H9 (cell line): ENCODE results near the gene SMCO3. TPM values are rescaled to one million over a fixed set of nuclear protein-coding genes. Genes with fewer than 3 reads are reported as not detected.
A peak's percentile ranks its signal among the peaks of the same experiment; 100 is the strongest.

ENCODE experiments used
- DNase-seq: peaks from one replicate; pipeline ENCODE4 v3.0.0-alpha.2; 2017
- H2AFZ ChIP-seq: one replicate; pipeline ENCODE4 v1.6.1; 2013; ENCODE audit warnings: mild to moderate bottlenecking, low read length, control low read depth, moderate library complexity
- H2AK5ac ChIP-seq: 2 replicates; pipeline ENCODE4 v1.6.1; 2013; ENCODE audit warnings: low read length, control low read depth, mixed read lengths; ENCODE audit not compliant: insufficient read length
- H2BK120ac ChIP-seq: one replicate; pipeline ENCODE4 v1.6.1; 2013; ENCODE audit warnings: low read depth, mild to moderate bottlenecking, low read length, control low read depth, inconsistent platforms; ENCODE audit not compliant: poor library complexity, severe bottlenecking
- H2BK12ac ChIP-seq: 2 replicates; pipeline ENCODE4 v1.6.1; 2013; ENCODE audit warnings: low read length, control low read depth, mixed read lengths, low read depth; ENCODE audit not compliant: insufficient read length
- H2BK15ac ChIP-seq: 2 replicates; pipeline ENCODE4 v1.6.1; 2013; ENCODE audit warnings: low read depth, low read length, control low read depth
- H2BK20ac ChIP-seq: one replicate; pipeline ENCODE4 v1.6.1; 2013; ENCODE audit warnings: low read depth, mild to moderate bottlenecking, low read length, control low read depth, inconsistent platforms; ENCODE audit not compliant: poor library complexity, severe bottlenecking
- H2BK5ac ChIP-seq: 2 replicates; pipeline ENCODE4 v1.6.1; 2013; ENCODE audit warnings: low read length, control low read depth, mixed read lengths; ENCODE audit not compliant: insufficient read length
- H3K14ac ChIP-seq: 2 replicates; pipeline ENCODE4 v1.6.1; 2013; ENCODE audit warnings: low read length, control low read depth; ENCODE audit not compliant: insufficient read depth
- H3K18ac ChIP-seq: 2 replicates; pipeline ENCODE4 v1.6.1; 2013; ENCODE audit warnings: low read depth, mild to moderate bottlenecking, mixed read lengths, low read length, control low read depth; ENCODE audit not compliant: insufficient read length
- H3K23ac ChIP-seq: 2 replicates; pipeline ENCODE4 v1.6.1; 2013; ENCODE audit warnings: low read length, control low read depth, mixed read lengths, low read depth; ENCODE audit not compliant: insufficient read length
- H3K23me2 ChIP-seq: 2 replicates; pipeline ENCODE4 v1.6.1; 2013; ENCODE audit warnings: low read depth, mild to moderate bottlenecking, mixed read lengths, low read length, control low read depth; ENCODE audit not compliant: insufficient read length, poor library complexity, severe bottlenecking
- H3K27ac ChIP-seq: 2 replicates; pipeline ENCODE4 v1.5.1; 2013; ENCODE audit warnings: low read length, control low read depth, mixed read lengths, low read depth; ENCODE audit not compliant: insufficient read length
- H3K27me3 ChIP-seq: 2 replicates; pipeline ENCODE4 v1.6.1; 2013; ENCODE audit warnings: low read length, control low read depth, inconsistent platforms; ENCODE audit not compliant: insufficient read depth
- H3K4ac ChIP-seq: 2 replicates; pipeline ENCODE4 v1.6.1; 2013; ENCODE audit warnings: low read depth, mild to moderate bottlenecking, control low read depth, inconsistent platforms, low read length, moderate library complexity
- H3K4me1 ChIP-seq: 2 replicates; pipeline ENCODE4 v1.6.1; 2013; ENCODE audit warnings: low read length, control low read depth, inconsistent platforms; ENCODE audit not compliant: insufficient read depth
- H3K4me2 ChIP-seq: 2 replicates; pipeline ENCODE4 v1.6.1; 2013; ENCODE audit warnings: low read length, control low read depth, mixed read lengths; ENCODE audit not compliant: insufficient read length, insufficient read depth
- H3K56ac ChIP-seq: 2 replicates; pipeline ENCODE4 v1.6.1; 2013; ENCODE audit warnings: low read depth, mild to moderate bottlenecking, mixed read lengths, low read length, control low read depth; ENCODE audit not compliant: insufficient read length
- H3K79me1 ChIP-seq: 2 replicates; pipeline ENCODE4 v1.6.1; 2013; ENCODE audit warnings: low read depth, mild to moderate bottlenecking, moderate library complexity, low read length, control low read depth, inconsistent platforms; ENCODE audit not compliant: insufficient read depth, poor library complexity, severe bottlenecking
- H3K79me2 ChIP-seq: 2 replicates; pipeline ENCODE4 v1.6.1; 2013; ENCODE audit warnings: low read length, control low read depth, inconsistent platforms; ENCODE audit not compliant: insufficient read depth
- H3K9ac ChIP-seq: 2 replicates; pipeline ENCODE4 v1.6.1; 2013; ENCODE audit warnings: low read length, control low read depth, mixed read lengths; ENCODE audit not compliant: insufficient read length; ENCODE audit errors: extremely low read depth
- H3K9me3 ChIP-seq: one replicate; pipeline ENCODE4 v1.6.1; 2013; ENCODE audit warnings: low read depth, low read length, inconsistent platforms; ENCODE audit not compliant: control insufficient read depth
- H3T11ph ChIP-seq: one replicate; pipeline ENCODE4 v1.6.1; 2013; ENCODE audit warnings: mild to moderate bottlenecking, low read length, control low read depth, inconsistent platforms
- H4K20me1 ChIP-seq: one replicate; pipeline ENCODE4 v1.6.1; 2013; ENCODE audit not compliant: control insufficient read depth, insufficient read length, insufficient read depth
- H4K5ac ChIP-seq: 2 replicates; pipeline ENCODE4 v1.6.1; 2013; ENCODE audit warnings: low read depth, mild to moderate bottlenecking, mixed read lengths, low read length, control low read depth; ENCODE audit not compliant: insufficient read length
- H4K8ac ChIP-seq: replicated peaks from 2 replicates; pipeline ENCODE4 v1.6.1; 2013; ENCODE audit warnings: low read length, control low read depth, mixed read lengths, low read depth; ENCODE audit not compliant: insufficient read length
- H4K91ac ChIP-seq: 2 replicates; pipeline ENCODE4 v1.6.1; 2013; ENCODE audit warnings: low read depth, mild to moderate bottlenecking, moderate library complexity, mixed read lengths, low read length, control low read depth; ENCODE audit not compliant: insufficient read length
- H3K27ac Mint-ChIP-seq, 3 experiments: 2 replicates in 2 of 3; 3 replicates in 1 of 3; pipeline ENCODE4 v1.8.0; 2020 to 2021; ENCODE audit warnings: mixed read lengths in 3 of 3, mild to moderate bottlenecking in 1 of 3, moderate library complexity in 1 of 3
- H3K27me3 Mint-ChIP-seq: 2 replicates; pipeline ENCODE4 v1.8.0; 2021; ENCODE audit warnings: low read depth, mild to moderate bottlenecking, moderate library complexity, mixed read lengths
- H3K36me3 Mint-ChIP-seq, 3 experiments: 2 replicates in 2 of 3; 3 replicates in 1 of 3; pipeline ENCODE4 v1.8.0; 2020 to 2021; ENCODE audit warnings: low read depth in 3 of 3, mixed read lengths in 3 of 3; ENCODE audit not compliant: insufficient read depth in 1 of 3
- H3K4me1 Mint-ChIP-seq, 2 experiments: 2 replicates each; pipeline ENCODE4 v1.8.0; 2020; ENCODE audit warnings: mixed read lengths in 2 of 2
- H3K4me3 Mint-ChIP-seq, 2 experiments: 2 replicates in 1 of 2; 3 replicates in 1 of 2; pipeline ENCODE4 v1.8.0; 2020 to 2021; ENCODE audit warnings: mild to moderate bottlenecking in 2 of 2, mixed read lengths in 2 of 2, moderate library complexity in 1 of 2
- H3K9me3 Mint-ChIP-seq, 2 experiments: 2 replicates in 1 of 2; 3 replicates in 1 of 2; pipeline ENCODE4 v1.8.0; 2020; ENCODE audit warnings: mild to moderate bottlenecking in 2 of 2, mixed read lengths in 2 of 2, moderate library complexity in 1 of 2
- WGBS: extraction: QIAGEN DNeasy Blood & Tissue Kit; methylation state at CpG from one replicate; pipeline ENCODE4 v1.1.7; 2013; ENCODE audit warnings: missing lambda C conversion rate, low lambda C conversion rate, mixed read lengths; ENCODE audit not compliant: insufficient read length; ENCODE audit errors: extremely low coverage; 5-methylcytosine and 5-hydroxymethylcytosine counted together
- total RNA-seq: library from RNA; stranded (reverse); gene quantifications from 2 replicates; pipeline ENCODE4 v1.2.1, GENCODE V29; 2021
- TF ChIP-seq, protein P1 (sequence below): fragments of 200-600 bp; sonication (generic); conservative IDR thresholded peaks from 3 replicates; pipeline ENCODE4 v1.8.0; 2021; ENCODE audit warnings: antibody characterized with exemption, mild to moderate bottlenecking

SMCO3 gene
- total RNA-seq, 1 experiment from 2014 or later: not detected

DNA sequence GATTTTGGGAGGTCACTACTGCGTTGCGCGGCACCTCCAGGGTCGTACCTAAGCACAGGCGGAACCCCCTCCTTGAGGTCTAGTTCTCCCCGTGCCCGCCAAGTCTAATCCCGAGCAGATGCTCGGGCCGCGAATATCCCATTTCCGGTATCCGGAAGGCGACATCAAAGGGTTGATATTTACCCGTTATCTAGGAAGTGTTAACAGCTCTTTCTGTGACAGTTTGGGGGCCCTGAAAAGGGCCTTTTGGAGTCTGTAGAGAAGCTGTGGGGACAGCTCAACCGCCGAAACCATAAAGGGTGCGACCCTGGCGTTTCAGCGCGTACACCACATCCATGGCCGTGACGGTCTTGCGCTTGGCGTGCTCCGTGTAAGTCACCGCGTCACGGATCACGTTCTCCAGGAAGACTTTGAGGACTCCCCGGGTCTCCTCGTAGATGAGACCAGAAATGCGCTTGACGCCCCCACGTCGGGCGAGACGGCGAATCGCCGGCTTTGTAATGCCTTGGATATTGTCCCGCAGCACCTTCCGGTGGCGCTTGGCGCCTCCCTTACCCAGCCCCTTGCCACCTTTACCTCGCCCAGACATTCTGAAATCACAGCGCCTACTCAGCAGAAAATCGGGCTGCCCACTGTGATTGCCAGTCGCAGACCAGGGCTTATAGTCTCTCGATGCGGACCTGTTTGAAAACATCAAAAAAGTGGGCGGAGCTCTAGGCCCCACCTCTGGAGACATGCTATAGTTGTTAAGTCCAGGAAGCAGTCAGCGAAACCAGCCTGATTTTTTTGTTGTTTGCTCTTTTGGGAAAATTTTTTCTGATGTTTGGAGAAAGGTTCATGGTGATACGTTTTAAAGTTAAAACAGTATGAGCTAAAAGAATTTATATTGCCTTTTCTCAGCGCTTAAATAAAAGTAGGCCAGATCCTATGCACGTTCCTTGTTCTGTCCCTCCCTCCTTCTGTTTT is 43.2 kb downstream of the SMCO3 start:
- peaks cover 2 to 4% of the 10 kb centered on the region in 2 experiments; a peak in 4 of 5 replicates for H3K9me3 Mint-ChIP-seq
- no peak overlapping the region for H2BK15ac ChIP-seq
- H3K23ac ChIP-seq: no peak overlapping the region
- peak overlapping the region; percentile 92 for H3K9ac ChIP-seq
- no peaks in the 10 kb centered on the region for H3K79me1 ChIP-seq
- H3K36me3 Mint-ChIP-seq: peaks cover 12 to 25% (median 22%) of the 10 kb centered on the region in 3 experiments
- no peak overlapping the region for H2BK20ac ChIP-seq
- no peak overlapping the region for H4K5ac ChIP-seq
- peaks cover 3% of the 10 kb centered on the region for H4K20me1 ChIP-seq
- no peak overlapping the region for H2AFZ ChIP-seq
- TF ChIP-seq, protein P1, sequence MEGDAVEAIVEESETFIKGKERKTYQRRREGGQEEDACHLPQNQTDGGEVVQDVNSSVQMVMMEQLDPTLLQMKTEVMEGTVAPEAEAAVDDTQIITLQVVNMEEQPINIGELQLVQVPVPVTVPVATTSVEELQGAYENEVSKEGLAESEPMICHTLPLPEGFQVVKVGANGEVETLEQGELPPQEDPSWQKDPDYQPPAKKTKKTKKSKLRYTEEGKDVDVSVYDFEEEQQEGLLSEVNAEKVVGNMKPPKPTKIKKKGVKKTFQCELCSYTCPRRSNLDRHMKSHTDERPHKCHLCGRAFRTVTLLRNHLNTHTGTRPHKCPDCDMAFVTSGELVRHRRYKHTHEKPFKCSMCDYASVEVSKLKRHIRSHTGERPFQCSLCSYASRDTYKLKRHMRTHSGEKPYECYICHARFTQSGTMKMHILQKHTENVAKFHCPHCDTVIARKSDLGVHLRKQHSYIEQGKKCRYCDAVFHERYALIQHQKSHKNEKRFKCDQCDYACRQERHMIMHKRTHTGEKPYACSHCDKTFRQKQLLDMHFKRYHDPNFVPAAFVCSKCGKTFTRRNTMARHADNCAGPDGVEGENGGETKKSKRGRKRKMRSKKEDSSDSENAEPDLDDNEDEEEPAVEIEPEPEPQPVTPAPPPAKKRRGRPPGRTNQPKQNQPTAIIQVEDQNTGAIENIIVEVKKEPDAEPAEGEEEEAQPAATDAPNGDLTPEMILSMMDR: no peak
- no peaks in the 10 kb centered on the region for H3K9me3 ChIP-seq
- no peak overlapping the region for H3T11ph ChIP-seq
- H4K8ac ChIP-seq: no peak overlapping the region
- H3K27me3 Mint-ChIP-seq: peaks cover 5% of the 10 kb centered on the region; the same call in 1 of the 2 replicates
- H3K14ac ChIP-seq: peak overlapping the region; percentile 87
- peaks cover 17% of the 10 kb centered on the region for H3K23me2 ChIP-seq
- H2BK5ac ChIP-seq: peak overlapping the region; percentile 25
- H3K79me2 ChIP-seq: no peaks in the 10 kb centered on the region; the same call in 1 of the 2 replicates
- peak overlapping the region; percentile 96 to 98 for H3K4me3 Mint-ChIP-seq
- H3K4me1 Mint-ChIP-seq: peaks cover 26 to 37% of the 10 kb centered on the region in 2 experiments
- no peak overlapping the region for H2AK5ac ChIP-seq
- no peak overlapping the region for H3K4ac ChIP-seq
- H3K4me2 ChIP-seq: peak overlapping the region; percentile 89
- H2BK12ac ChIP-seq: no peak overlapping the region
- peak overlapping the region; percentile 98 to 99 (median 99) for H3K27ac Mint-ChIP-seq
- H3K4me1 ChIP-seq: no peaks in the 10 kb centered on the region
- H3K56ac ChIP-seq: no peak overlapping the region
- peak; percentile 97 for DNase-seq
- H2BK120ac ChIP-seq: no peak overlapping the region
- no peaks in the 10 kb centered on the region for H3K27me3 ChIP-seq
- peak overlapping the region; percentile 87 for H3K27ac ChIP-seq
- peak overlapping the region; percentile 87 for H3K18ac ChIP-seq
- WGBS: no CpG with 5 or more reads among the region's 56 CpGs
- H4K91ac ChIP-seq: no peak overlapping the region
